Testis (tissue), 3 donors: ENCODE results near the gene CCR7. TPM values are rescaled to one million over a fixed set of nuclear protein-coding genes. Genes with fewer than 3 reads are reported as not detected.

Experiments
- DNase-seq: peaks from one replicate; pipeline ENCODE4 v3.0.0-alpha.2; 2019
- H3K27ac ChIP-seq, 2 donors: fragments of 200-600 bp; sonication (generic); one replicate each; pipeline ENCODE4 v1.5.1; 2019
- H3K27me3 ChIP-seq: fragments of 200-600 bp; sonication (generic); one replicate; pipeline ENCODE4 v1.5.1; 2019
- H3K36me3 ChIP-seq: fragments of 200-600 bp; sonication (generic); one replicate; pipeline ENCODE4 v1.5.1; 2017; ENCODE audit warnings: low read depth; ENCODE audit errors: missing control alignments
- H3K4me1 ChIP-seq: fragments of 200-600 bp; sonication (generic); one replicate; pipeline ENCODE4 v1.5.1; 2019
- H3K4me3 ChIP-seq, 2 donors: fragments of 200-600 bp; sonication (generic); one replicate each; pipeline ENCODE4 v1.5.1; 2017 to 2019
- H3K9me3 ChIP-seq: fragments of 200-600 bp; sonication (generic); one replicate; pipeline ENCODE4 v1.5.1; 2017
- CTCF ChIP-seq, 3 experiments: fragments of 450-650 bp in 2 of 3; fragments of 200-600 bp in 1 of 3; sonication (generic) in 1 of 3; IDR thresholded peaks; one replicate each; pipeline ENCODE4 v1.5.1; 2016 to 2019; ENCODE audit warnings: antibody characterized with exemption in 3 of 3, mild to moderate bottlenecking in 2 of 3, moderate library complexity in 1 of 3
- POLR2A ChIP-seq: fragments of 450-650 bp; IDR thresholded peaks from one replicate; pipeline ENCODE4 v1.6.1; 2017; ENCODE audit warnings: antibody characterized with exemption, mild to moderate bottlenecking, moderate library complexity
- WGBS, 2 donors: methylation state at CpG; one replicate each; pipeline ENCODE4 v1.1.5; 2018; 5-methylcytosine and 5-hydroxymethylcytosine counted together
- intact Hi-C: fragments of 100-400 bp; cut with DNase I; formaldehyde crosslinking; loops from one replicate; pipeline ENCODE4 v1.15.1; 2023; ENCODE audit warnings: low total_unique reads
- polyA plus RNA-seq: library from polyadenylated mRNA; stranded (reverse); fragments of 350-450 nt; fragmentation: Illumina TruSeq; extraction: RNeasy Lipid Tissue Mini Kit (QIAGEN cat#74804); gene quantifications from one replicate; pipeline ENCODE4 v1.2.3, GENCODE V29; 2014; ENCODE audit warnings: low read depth, low replicate concordance; ENCODE audit not compliant: insufficient read depth
- total RNA-seq, 2 donors: library from RNA; depleted of rRNA; stranded (reverse); fragments of >200 nt; gene quantifications; one replicate each; pipeline ENCODE4 v1.2.3, GENCODE V29; 2016

Gene CCR7
- total and polyA plus RNA-seq, 3 donors from 2014 or later, result 0.87 to 1.5 (median 1.3) TPM

DNA sequence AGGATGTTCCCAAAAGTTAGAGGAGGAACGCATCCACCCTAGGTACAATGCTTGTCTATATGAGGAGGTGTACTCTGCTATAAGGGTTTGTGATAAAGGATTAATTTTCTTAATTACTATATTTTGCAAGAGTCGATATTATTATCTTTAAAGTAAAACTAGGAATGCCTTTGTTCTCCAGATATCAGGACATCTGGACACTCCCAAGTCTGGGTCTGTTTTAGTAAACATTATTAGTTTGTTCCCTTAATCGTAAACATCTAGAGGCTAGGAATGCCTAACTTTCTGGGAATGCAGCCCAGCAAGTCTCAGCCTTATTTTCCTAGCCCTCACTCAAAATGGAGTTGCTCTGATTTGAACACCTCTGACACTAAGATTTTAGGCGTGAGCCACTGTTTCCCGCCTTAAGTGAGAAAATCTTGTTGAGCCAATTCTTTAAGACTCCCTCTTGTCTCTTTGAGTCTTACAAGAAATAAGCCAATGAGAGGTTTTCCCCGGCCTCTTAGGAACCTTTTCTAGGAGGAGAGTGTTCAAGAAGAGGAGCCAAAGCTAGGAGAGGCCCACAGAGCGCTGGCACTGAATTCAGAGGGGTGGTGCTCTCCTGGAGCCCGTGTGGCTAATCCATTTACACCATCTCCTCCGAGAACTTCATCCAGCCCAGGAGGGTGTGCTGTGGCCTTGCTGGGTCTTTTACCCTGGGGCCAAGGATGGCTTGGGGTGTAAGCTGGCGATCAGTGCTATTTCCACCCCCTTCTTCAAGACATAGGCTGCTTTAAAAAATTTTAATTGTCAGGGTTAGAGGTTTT is 41.5 kb upstream of the CCR7 start:
- intact Hi-C loops, result no loop called here
- Histone ChIP-seq H3K27ac (no peak overlapping the region), H3K36me3 (no peaks in the 10 kb centered on the region), H3K4me1 (no peaks in the 10 kb centered on the region), H3K9me3 (no peaks in the 10 kb centered on the region), H3K27me3 (no peaks in the 10 kb centered on the region), H3K4me3 (no peak overlapping the region)
- TF ChIP-seq CTCF (IDR thresholded peaks at IDR 0.05) (no peak), POLR2A (no peak)
- no peak for DNase-seq
- 62 to 77% methylated on average over 10 of the region's 10 CpGs for WGBS, 2 donors

- Histone ChIP-seq H3K27me3 (no peaks in the 10 kb centered on the region), H3K4me1 (no peaks in the 10 kb centered on the region), H3K27ac (no peak overlapping the region), H3K4me3 (no peak overlapping the region), H3K36me3 (no peaks in the 10 kb centered on the region), H3K9me3 (no peaks in the 10 kb centered on the region)
- 94 to 95% methylated on average over 6 of the region's 6 CpGs for WGBS, 2 donors
- no peak for TF ChIP-seq POLR2A
- TF ChIP-seq CTCF (IDR thresholded peaks at IDR 0.05), result no peak
- intact Hi-C loops, result no loop called here
- DNase-seq, result no peak
Measured at GRCh38 chr17:40605306-40605705, 40.0 kb upstream of the CCR7 start.

DNA sequence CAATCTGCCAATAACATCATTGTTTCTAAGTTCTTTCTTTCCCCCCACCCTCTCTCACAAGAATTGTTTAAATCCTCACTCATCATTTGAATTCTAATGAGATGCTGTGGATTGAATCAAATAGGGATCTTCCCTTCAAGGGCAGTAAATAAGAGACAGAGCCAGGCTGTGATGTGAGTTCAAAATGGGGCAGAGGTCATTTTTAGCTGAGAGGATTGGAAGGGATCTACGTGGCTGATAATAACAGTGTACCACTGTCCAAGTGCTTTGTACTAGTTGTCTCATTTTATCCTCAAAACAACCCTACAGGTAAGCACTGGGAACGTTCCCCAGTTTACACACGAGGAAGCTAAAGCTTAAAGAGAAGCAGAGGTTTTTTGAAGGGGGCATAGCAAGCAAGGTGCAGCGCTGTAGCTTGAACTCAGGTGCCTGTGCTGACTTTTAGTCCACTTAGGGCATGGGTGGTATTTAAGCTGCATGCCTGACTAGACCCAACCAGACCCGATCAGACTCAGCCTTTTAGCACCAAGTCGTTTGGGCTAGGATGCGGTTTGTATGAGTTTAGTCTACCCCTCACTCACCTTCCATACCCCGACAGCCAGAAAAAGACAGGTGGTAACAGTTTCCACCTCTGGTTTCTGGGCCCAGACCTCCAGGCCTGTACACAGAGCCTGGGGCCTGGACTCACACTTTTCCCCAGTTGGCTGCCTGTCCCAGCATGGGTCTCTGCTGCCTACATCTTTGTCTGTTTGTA is 39.2 kb upstream of the CCR7 start:
- no peak for TF ChIP-seq POLR2A
- TF ChIP-seq CTCF (IDR thresholded peaks at IDR 0.05), result no peak
- Histone ChIP-seq H3K4me1 (no peaks in the 10 kb centered on the region), H3K36me3 (no peaks in the 10 kb centered on the region), H3K9me3 (no peaks in the 10 kb centered on the region), H3K4me3 (no peak overlapping the region), H3K27ac (no peak overlapping the region), H3K27me3 (no peaks in the 10 kb centered on the region)
- intact Hi-C loops, result no loop called here
- no peak for DNase-seq
- 88 to 91% methylated on average over 8 of the region's 8 CpGs for WGBS, 2 donors

GRCh38 chr17:40602445-40603443 is 37.5 kb upstream of the CCR7 start:
- no peak for TF ChIP-seq CTCF (IDR thresholded peaks at IDR 0.05)
- TF ChIP-seq POLR2A, result no peak
- Histone ChIP-seq H3K27ac (no peak overlapping the region), H3K9me3 (no peaks in the 10 kb centered on the region), H3K27me3 (no peaks in the 10 kb centered on the region), H3K4me3 (no peak overlapping the region), H3K36me3 (no peaks in the 10 kb centered on the region), H3K4me1 (no peaks in the 10 kb centered on the region)
- intact Hi-C loops, result no loop called here
- no peak for DNase-seq
- 88 to 91% methylated on average over 22 of the region's 22 CpGs for WGBS, 2 donors
